SIG-M5 treated with dmso at 0.1 percent for 504 hours (cell line): Measurements from ENCODE around the gene DNAJC2.
"Not testable (repeated sequence)": the region's sequence is repeated elsewhere in the genome, so short reads cannot be mapped to it uniquely, and the experiment has no call there.

ENCODE experiments used
- DNase-seq: peaks from one replicate; lab custom pipeline; 2025; ENCODE audit not compliant: unreplicated experiment; lab: John Stamatoyannopoulos, UW

Gene DNAJC2

DNA sequence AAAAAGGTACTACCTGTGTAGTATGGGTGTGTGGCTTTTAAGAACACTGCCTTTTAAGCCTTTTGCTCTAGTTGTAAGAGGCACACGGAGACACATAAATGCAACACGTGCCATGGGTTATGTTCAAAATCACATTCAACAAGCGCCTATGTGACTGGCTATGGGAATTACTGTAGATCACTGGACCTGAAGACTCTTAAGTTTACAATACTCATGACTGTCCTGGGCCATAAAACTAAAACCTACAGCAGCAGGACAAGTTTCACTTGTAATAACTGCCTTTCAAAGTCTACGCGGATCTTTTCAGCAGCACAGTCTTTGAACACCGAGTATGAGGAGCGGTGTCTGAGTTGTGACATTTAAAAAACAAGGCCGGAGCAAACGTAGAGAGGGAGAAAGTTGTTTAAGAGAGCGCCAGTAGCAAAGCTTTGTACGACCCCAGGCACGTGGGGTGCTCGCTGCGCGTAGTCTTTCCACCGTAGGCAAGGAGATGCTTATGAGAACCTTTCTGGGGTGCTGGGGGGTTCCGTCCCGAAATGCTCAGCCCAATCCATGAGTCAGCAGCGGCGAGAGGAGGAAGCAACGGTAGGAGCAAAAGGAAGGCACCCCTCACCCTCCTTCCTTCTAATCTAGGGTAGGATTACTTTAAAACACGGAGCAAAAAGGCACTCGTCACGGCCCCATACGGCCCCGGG is 662 bp downstream of the DNAJC2 start:
- peak; percentile 55 for DNase-seq

DNA sequence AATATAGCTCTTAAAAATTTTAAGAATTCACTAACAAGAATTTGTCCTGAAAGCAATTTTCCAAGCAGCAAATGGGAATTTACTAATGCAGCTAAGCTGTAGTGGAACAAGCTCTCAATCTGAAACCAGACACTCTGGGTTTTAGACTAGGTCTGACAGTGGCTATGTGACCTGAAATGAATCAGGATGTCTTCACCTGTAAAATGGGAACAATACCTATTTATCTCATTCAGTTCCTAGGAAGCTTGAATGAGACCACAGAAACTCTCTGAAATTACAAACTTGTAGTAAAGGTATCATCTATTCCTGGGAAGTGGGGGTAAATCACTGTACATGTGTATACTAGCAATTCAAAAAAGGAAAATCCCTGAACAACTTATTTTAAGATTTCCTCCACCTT is 1.2 kb downstream of the DNAJC2 start:
- no peak for DNase-seq

DNA sequence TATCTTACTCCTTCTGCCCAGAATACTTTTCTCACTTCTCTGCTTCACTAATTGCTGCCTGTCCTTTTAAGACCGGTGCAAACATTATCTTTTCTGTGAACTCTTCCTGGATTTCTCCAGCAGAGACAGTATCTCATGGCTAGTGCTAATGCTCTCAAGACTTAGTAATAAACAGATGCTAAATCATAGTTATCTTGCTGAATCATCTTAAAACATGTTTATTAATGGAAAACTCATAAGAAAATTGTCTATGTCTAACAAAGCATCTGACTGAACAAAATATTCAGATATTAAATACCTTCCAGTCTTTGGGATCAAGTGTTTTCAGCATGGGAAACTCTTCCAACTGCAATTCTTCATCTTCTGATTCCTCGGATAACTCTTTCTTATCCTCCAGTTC is 3.1 kb downstream of the DNAJC2 start:
- no peak for DNase-seq

DNA sequence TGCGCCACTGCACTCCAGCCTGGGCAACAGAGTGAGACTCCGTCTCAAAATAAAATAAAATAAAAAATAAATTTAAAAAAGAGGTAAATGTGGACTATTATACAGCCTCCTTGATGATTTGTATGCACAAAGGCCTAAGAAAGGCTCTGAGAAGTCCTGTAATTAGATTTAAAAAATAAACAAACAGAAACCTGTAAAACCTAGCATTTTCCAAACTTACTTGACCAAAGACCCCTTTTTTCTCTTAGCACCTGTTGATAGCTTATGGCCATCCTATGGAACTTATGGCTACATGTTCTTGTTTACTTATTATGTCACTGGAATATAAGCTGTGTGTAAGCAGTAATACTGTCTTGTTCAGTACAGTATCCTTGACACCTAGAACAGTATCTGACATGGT is 5.7 kb downstream of the DNAJC2 start:
- no peak for DNase-seq

DNA sequence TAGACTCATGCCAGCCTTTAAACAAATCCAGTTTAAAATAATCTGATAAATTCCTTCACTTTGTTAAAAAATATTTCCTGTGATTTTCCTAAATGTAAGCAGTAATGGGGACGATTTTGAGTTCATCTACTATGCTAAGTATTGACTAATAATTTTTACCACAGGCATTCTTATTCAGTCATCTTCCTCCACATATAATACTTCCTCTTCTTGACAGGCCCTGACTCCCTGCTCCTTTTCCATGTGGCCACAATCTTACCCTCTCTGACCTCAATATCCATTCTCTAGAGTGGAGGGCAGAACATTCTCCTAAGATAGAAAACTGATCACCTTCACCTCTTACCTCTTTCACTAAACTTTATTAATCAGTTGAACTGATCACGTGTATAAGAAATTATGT is 7.8 kb downstream of the DNAJC2 start:
- peak; percentile 57 for DNase-seq

DNA sequence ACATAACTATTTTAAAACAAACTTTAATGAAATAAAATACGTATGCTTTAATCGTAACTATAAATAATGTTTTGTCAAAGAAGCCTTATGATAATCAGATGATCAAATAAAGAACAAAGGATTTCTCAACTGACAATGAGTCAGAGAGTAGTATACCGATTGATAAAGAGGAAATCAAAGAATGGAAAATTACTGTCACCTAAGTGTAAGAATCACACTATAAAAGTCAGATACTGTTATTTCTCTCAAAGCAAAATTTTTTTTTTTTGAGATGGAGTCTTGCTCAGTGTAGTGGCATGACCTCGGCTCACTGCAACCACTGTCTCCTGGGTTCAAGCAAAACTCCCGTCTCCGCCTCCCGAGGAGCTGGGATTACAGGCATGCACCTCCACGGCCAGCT is 18.8 kb downstream of the DNAJC2 start:
- DNase-seq: no peak

DNA sequence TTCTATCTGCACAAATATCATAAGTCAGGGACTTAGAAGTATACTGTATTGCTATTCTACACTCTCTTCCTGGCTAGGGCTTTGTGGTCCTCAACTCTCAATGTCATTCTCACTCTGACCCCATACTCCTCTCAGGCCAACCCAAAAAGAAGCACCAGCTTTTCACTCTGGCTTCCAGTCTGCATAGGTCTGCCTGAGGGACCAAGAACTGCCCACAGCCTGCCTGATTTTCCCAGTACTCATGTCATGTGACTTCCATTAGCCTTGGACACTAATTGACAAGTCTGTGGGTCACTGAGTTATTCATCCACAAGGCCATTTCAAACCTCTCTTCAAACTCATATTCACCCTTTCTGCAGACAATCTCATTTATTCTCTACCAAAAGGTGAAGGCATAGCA is 27.6 kb downstream of the DNAJC2 start:
- DNase-seq: no peak

DNA sequence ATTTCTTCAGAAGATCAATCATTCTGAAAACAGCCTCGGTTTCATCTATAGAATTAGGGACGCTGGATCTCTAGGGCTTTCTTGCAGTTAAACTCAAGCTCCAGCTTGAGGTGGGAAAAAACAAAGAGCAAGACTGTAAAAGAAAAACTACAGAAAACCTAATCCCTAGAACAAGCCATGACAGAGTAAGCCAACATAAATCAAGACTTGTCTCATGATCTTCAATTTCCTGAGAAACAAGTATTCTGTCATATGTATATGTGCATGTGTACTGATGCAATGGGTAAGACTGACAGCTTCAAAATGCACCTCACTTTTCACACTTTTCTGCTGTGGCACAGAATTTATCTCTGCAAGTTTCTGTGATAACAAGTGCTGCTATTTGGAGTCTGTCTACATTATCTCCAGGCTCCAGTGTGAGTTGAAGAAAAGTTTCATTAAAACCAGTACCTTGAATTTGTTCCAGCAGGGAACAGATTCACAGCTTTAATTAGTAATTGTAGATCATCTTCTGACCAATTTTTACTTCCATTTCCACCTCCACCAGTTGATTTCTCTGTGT is 28.1 kb downstream of the DNAJC2 start:
- no peak for DNase-seq

DNA sequence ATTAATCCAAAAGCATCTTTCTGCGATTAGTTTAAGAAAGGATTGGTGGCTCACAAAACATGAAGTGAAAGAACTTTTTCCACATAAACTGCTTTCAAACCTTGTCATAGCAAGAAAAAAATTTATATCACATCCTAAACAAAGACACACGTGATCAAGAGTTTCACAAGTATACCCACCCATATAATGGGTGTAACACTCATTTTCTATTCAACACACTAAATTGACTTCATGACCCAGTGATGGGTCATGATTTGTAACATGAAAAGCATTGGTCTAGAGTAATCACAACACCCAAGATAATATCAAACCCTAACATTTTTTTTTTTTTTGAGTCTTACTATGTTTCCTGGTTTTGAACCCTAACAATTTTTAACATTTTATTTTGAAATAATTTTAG is 29.7 kb downstream of the DNAJC2 start:
- no peak for DNase-seq

DNA sequence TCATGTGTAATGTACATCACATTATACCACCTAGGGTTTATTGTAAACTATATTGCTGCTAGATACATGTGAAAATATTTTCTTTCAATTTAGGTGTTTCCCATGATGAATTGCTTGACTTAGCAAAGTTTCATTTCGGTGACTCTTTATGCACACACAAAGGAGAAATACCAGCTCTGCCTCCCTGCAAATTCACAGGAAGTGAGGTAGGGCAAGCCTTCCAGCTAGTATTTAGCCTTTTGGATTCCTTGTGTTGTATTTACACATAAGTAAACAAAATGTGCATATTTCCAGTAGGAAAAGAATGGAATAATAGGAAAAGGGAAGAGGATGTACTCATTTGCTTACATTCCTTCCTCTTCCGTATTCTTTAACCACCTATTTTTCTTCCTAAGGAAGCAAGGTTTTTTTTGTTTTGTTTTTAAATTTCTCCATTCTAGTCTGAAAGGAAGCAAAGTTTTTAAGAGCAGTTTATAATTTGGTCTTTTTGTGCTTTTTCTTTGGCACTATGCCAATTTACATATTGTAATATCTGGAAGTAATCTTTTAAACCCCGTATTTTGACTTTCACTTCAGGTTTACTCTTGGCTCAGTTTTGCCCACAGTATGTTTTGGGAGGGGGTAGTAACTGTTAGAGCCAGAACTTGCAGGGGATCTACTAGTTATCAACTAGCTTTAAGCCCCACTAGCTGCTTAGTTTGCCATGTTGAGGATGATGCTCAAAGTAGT is 36.9 kb downstream of the DNAJC2 start:
- no peak for DNase-seq

DNA sequence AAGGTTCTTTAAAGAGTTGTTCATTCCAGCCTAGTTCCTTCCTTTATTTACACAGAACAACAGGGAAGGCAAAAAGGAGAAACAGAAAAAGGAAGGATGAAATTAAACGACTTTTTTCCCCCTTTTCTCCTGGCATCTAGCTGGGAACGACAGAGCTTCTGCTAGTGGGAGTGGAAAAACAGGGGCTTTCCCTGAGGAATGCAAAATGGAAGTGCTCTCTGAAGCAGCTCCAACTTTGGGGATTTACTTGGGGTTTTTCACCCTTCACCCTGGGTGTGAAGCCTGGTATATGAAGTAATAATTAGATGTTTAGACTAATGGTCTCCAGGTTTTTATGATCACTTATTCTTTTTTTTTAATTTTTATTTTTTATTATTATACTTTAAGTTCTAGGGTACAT is 43.1 kb downstream of the DNAJC2 start:
- DNase-seq: no peak

DNA sequence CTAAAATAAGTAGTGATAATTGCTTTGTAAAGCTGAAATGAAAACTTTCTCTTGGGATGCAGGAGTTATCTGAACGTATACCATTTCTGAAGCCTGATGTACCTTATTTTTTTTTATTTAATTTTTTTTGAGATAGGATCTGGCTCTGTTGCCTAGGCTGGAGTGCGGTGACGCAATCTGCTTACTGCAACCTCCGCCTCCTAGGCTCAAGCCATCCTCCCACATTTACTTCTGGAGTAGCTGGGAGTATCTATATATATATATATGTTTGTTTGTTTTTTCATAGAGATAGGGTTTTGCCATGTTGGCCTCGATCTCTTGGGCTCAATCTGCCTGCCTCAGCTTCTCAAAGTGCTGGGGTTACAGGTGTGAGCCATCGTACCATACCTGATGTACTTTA is 44.9 kb downstream of the DNAJC2 start:
- DNase-seq: no peak

DNA sequence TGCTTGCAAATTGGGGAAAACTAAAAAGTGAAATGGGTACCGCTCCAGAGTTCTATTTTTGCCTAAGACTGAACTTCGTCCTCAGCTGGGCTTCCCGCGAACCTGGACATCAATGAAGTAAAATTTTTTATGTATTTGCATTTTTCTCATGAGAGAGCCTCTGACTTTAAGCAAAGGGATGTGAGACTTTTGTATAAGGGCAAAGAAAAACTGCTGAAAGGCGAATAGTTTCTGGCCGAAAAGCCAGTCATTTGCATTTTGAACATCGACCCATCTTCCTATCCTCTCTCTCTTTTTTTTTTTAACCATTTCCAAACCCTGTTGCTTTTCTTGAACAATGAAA is 46.8 kb downstream of the DNAJC2 start:
- DNase-seq: no peak

DNA sequence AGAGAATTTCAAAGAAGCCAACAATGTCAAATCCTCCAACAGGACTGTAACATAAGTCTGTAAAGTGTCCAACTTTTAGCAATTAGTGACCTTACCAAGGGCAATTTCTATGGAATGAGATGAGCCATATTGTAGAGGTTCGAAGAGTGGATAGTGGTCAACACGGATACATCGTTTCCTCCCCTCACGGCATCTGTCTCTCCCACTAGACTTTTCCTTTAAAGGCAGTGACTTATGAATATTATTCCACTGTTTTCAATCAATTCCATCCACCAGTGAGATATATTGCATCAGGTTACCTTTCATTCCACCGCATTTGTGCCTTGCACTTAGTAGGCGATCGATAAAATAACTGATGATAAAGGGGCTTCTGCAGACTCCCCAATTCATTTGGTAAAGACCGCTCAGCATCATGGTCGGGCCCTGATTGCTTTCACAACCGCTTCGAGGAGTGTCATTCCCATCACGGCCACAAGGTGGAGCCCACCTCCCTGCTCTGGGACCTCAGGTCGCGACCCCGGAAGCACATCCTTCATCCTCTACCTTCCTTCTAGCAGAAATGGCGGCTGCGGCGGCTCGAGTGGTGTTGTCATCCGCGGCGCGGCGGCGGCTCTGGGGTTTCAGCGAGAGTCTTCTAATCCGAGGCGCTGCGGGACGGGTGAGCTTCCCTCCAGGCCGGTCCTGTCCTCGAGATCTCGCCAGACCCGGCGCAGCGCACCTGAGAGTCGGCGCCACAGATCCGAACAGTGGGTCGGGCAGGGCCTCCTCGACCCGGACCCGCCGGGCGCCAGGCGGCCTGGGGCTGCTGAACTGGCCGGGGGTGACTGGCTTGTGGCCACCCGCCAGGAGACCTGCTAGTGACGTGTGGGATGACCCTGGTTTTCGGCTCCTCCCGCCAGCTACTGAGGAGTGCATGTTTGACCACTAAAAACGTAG is 47.4 kb downstream of the DNAJC2 start, which contains the start of gene PMPCB:
TSS of gene PMPCB (plus strand) at position 535 of the 936 bp plus-strand sequence. CDS start at position 560, 25 bp downstream.
- peak; percentile 82 for DNase-seq

DNA sequence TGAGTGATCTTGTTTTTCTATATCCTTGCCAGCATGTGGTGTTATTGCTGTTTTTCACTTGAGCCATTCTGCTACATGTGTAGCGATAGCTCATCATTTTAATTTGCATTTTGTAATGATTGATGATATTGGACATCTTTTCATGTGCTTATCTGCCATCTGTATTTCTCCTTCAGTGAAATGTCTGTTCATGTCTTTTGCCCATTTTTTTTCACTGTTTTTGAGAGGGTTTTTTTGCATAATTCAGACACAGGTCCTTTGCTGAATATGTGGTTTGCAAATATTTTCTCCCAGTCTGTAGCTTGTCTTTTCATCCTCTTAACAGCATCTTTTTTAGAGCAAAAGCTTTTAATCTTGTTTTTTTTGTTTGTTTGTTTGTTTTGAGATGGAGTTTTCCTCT is 51.0 kb downstream of the DNAJC2 start:
- no peak for DNase-seq

DNA sequence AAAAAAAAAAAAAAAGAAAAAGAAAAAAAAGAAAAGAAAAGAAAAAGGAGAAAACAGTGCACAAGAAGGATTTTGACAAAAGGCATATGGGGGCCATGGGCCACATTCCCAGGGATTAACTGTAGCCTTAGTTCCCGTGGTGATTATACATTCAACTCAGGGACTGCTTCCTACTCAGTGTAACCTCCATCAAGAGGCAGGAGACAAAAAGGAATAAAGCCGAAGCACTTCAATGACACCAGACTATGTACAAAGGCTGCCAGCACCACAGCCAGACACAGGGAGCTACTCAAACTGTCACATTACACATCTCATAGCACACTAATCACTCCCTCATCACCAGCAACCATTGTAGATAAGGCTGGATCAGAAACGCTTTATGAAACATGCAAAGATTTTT is 52.4 kb downstream of the DNAJC2 start:
- DNase-seq: no peak

DNA sequence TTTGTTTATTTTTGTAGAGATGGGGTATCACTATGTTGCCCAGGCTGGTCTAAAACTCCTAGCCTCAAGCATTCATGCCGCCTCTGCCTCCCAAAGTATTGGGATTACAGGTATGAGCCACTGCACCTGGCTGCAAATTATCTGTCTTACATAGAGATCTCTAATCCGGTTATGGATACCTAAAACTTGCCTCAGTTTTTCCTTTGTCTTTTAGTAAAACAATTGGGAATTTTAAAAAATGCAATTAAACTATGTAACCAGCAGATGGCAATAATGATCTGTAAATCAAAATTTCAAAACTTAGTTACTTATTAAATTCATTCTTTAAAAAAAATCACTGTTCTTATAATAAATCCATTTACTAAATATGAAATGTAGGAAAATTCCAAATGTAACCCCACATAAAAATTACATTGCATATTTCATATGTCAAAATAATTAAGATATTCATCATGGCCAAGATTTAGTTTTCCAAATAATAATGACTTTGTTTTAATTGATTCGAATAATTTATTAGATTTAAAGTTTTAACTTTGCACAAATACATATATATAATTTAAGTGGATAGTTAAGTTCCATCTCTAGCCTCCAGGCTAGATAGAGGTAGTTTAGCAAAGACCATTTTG is 61.7 kb downstream of the DNAJC2 start:
- not testable (repeated sequence) for DNase-seq

DNA sequence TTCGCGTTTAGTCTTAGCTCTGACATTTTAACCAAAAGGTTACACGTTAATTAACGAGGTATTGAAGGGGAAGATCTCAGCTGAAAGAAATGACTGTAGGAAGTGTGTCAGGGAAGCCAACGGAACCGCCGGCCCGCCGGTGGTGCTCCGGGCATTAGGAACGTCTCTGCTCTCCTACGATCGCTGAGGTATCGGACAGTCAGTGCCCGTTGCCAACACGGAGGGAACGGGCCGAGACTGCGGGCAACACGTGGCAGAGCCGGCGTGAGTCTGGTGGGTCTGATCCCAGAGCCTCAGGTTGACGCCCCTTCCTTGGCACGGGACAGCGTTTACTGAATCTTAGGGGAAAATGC is 63.8 kb downstream of the DNAJC2 start:
- DNase-seq: not testable (repeated sequence)

DNA sequence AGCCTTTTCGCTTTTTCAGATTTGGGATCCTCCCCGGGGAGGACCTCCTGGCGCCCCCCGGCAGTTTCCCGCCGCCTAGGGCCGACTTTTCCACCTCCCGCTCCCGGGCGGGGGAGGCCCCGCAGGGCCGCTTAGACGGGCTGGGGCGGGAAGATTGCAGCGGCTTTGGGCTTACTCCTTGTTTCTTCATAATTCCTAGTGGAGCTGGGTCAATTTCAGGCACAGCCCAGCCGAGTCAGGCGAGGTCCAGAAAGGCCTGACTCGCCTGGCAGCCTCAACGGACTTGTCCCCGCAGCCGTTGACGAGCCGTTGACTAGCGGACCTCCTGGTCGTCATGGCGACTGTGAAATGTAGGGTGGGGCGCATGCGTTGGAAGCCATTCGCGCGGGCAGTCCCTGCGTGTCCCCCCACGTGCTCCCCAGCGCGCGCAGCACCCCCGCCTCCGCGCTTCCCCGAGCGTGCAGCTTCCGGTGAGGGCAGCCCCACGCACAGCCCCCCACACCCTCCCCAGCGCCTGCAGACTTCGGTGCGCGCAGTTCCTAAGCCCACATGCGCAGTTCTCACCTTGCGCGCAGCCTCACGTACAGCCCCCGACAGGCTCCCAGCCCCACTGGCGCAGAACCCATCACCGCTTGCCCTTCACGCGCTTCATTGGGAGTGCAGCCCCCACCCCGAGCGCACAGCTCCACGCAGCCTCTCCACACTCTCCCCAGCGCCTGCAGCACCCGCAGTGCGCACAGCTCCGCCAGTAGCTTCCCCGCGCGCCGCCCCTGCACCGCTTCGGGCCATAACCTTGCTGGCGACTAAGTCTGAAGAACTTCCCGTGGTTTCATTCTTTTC is 64.4 kb downstream of the DNAJC2 start:
- peak; percentile 45 for DNase-seq

DNA sequence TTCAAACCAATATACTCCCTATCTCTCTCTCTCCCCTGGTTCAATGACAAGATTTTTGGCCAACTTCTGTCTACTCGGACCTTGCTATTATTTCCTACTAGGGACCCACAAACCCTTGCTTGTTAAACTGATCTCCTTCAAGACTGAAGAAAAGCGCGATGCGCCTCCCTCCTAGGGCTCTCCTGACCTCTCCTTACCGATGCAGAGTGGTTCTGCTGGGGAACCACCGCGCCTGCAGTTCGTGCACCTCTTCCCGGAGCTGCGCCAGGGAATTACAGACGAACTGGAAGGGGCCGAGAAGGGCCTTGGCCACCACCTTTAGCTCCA is 65.0 kb downstream of the DNAJC2 start:
- DNase-seq: peak; percentile 25
